Activated T-cell treated with anti-CD3 and anti-CD28 coated beads for 24 hours (primary cell): ENCODE measurements around the gene LPAR2.

Experiments used
- DNase-seq: peaks from one replicate; pipeline ENCODE4 v3.0.0-alpha.2; 2020; ENCODE audit warnings: low read depth

Gene LPAR2

GRCh38 chr19:19597809-19598306 is 30.2 kb downstream of the LPAR2 start:
- DNase-seq: peak; percentile 57

- DNase-seq: no peak
Observed at GRCh38 chr19:19595171-19595701, 32.8 kb downstream of the LPAR2 start.

- DNase-seq: no peak
Observed at GRCh38 chr19:19594381-19594780, 33.6 kb downstream of the LPAR2 start.

GRCh38 chr19:19592690-19593089 is 35.3 kb downstream of the LPAR2 start:
- DNase-seq: no peak

- peak; percentile 62 for DNase-seq
Observed at GRCh38 chr19:19591133-19591825, 36.7 kb downstream of the LPAR2 start.

- no peak for DNase-seq
Observed at GRCh38 chr19:19588546-19588945, 39.5 kb downstream of the LPAR2 start.

GRCh38 chr19:19587771-19588170 is 40.2 kb downstream of the LPAR2 start:
- DNase-seq: no peak

GRCh38 chr19:19584356-19584755 is 43.7 kb downstream of the LPAR2 start:
- DNase-seq: no peak

- no peak for DNase-seq
Observed at GRCh38 chr19:19582471-19582870, 45.5 kb downstream of the LPAR2 start.

GRCh38 chr19:19581391-19581790 is 46.6 kb downstream of the LPAR2 start:
- no peak for DNase-seq

GRCh38 chr19:19580418-19580817 is 47.6 kb downstream of the LPAR2 start:
- no peak for DNase-seq

- DNase-seq: no peak
Observed at GRCh38 chr19:19579533-19580361, 48.3 kb downstream of the LPAR2 start.

GRCh38 chr19:19578252-19578651 is 49.8 kb downstream of the LPAR2 start:
- no peak for DNase-seq

- DNase-seq: no peak
Observed at GRCh38 chr19:19575411-19575810, 52.6 kb downstream of the LPAR2 start.
